Measurements from ENCODE around the gene CD8B.

CD8B gene

DNA sequence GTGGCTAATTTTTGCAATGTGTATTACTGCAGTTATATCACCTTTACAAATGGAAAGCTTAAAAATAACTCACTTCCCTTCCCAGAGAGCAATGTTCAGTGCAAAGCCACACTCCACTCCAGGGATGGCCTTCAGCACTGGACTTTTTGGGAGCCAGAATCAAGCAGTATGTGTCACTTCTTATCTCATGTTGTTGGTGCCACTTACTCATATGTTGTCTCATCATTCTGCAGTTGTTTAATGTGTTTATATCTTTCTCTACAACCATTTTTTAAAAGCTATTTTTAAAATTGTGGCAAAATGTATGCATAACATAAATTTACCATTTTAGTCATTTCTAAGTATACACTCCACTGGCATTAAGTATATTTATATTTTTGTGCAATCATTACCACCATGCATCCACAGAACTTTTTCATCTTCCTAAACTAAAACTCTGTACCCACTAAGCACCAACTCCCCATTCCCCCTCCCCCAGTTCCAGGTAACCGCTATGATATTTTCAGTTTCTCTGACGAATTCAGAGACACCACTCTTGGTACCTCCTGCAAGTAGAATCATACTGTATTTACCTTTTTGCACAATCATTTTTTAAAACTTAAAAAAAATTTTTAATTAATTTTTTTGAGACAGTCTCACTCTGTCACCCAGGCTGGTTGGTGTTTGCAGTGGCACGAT is 38.9 kb downstream of the CD8B start:
- no peak for TF ChIP-seq CTCF (IDR thresholded peaks at IDR 0.05)

DNA sequence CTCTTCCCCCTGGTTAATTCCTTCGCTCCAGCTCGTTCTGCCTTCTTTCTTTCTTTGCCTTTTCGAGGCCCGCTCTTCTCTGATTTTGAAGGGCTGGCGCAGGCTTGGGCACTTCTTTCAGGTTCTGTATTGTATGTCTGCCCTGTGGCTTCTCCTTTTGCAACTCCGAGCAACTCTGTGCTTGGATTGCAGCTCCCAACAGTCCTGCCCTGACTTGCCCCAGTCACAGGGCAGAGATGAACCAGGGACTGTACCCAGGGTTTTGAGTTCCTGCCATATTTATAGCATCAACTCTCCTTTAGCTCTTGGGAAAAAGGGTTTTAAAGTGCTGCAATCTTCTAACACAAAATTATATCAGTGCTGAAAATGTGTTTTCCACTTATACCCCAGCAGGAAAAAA is 39.8 kb downstream of the CD8B start:
- TF ChIP-seq CTCF (IDR thresholded peaks at IDR 0.05) = no peak

- TF ChIP-seq CTCF (IDR thresholded peaks at IDR 0.05) = no peak
Measured at GRCh38 chr2:86821306-86821705, 40.4 kb downstream of the CD8B start.

GRCh38 chr2:86818957-86819356 is 42.7 kb downstream of the CD8B start:
- no peak for TF ChIP-seq CTCF (IDR thresholded peaks at IDR 0.05)

DNA sequence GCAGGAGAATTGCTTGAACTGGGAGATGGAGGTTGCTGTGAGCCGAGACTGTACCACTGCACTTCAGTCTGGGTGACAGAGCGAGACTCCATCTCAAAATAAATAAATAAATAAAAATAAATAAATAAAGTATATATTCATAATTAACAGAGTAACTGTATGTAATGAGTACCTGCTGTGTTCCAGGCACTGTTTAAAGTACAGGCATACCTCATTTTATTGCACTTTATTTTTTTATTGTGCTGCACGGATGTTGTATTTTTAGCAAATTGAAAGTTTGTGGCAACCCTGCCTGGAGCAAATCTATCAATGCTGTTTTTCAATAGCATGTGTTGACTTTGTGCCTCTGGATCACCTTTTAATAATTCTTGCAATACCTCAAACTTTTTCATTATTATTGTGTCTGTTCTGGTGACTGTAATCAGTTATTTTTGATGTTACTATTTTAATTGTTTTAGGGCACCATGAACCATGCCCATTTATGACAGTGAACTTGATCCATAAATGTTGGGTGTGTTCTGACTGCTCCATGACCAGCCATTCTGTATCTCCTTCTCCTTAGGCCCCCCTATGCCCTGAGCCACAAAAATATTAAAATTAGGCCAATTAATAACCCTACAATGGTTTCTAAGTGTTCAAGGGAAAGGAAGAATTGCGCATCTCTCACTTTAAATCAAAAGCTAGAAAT is 43.4 kb downstream of the CD8B start:
- TF ChIP-seq CTCF (IDR thresholded peaks at IDR 0.05) = no peak

GRCh38 chr2:86815611-86816010 is 46.1 kb downstream of the CD8B start:
- no peak for TF ChIP-seq CTCF (IDR thresholded peaks at IDR 0.05)

- no peak for TF ChIP-seq CTCF (IDR thresholded peaks at IDR 0.05)
Measured at GRCh38 chr2:86809481-86810121, 52.1 kb downstream of the CD8B start.

Measured in LNCAP (cell line).